Measurements from ENCODE around the gene ZKSCAN4. TPM values are rescaled to one million over a fixed set of nuclear protein-coding genes. Genes with fewer than 3 reads are reported as not detected.

Gene ZKSCAN4
- total and polyA plus RNA-seq, 2 of the 8 experiments (the other 6 are each of a cell fraction or from before 2014, with no cell fraction given) = 2.2 to 6.6 TPM

- TF ChIP-seq HDAC6 (IDR thresholded peaks at IDR 0.05; ENCODE audit: low read depth, low read length) (no peak), GABPA (IDR thresholded peaks at IDR 0.05; ENCODE audit: borderline replicate concordance, insufficient read depth, low read length) (peak; percentile 97), POU5F1 (IDR thresholded peaks at IDR 0.05; ENCODE audit: low read depth, low read length) (no peak), RAD21 (IDR thresholded peaks at IDR 0.05 in 1 of 2, conservative IDR thresholded peaks at IDR 0.05 in 1 of 2; ENCODE audit: low read depth in 2 of 2, low read length in 2 of 2) (no peak), SAP30 (IDR thresholded peaks at IDR 0.05; ENCODE audit: insufficient read depth, insufficient replicate concordance, low read length) (peak; percentile 93), SIN3A (conservative IDR thresholded peaks at IDR 0.05 in 1 of 2, IDR thresholded peaks at IDR 0.05 in 1 of 2; ENCODE audit: low read depth in 1 of 2, low read length in 2 of 2) (peak; percentile 70 to 90; a peak in 2 of 4 replicates), BACH1 (IDR thresholded peaks at IDR 0.05; ENCODE audit: low read length) (no peak), EZH2 (IDR thresholded peaks at IDR 0.05; ENCODE audit: low read depth, low read length, severe bottlenecking) (no peak), CTBP2 (IDR thresholded peaks at IDR 0.05; ENCODE audit: borderline replicate concordance, insufficient read depth, insufficient read length, low read length) (no peak), CEBPB (IDR thresholded peaks at IDR 0.05; ENCODE audit: low read depth, low read length) (no peak), NANOG (IDR thresholded peaks at IDR 0.05; ENCODE audit: insufficient read depth, low read depth, low read length, poor library complexity, severe bottlenecking) (no peak), RNF2 (IDR thresholded peaks at IDR 0.05; ENCODE audit: borderline replicate concordance, low read depth, low read length, missing control alignments, poor library complexity, severe bottlenecking) (no peak), SIRT6 (IDR thresholded peaks at IDR 0.05; ENCODE audit: low read length) (no peak), USF2 (IDR thresholded peaks at IDR 0.05; ENCODE audit: low read length) (no peak), RFX5 (IDR thresholded peaks at IDR 0.05; ENCODE audit: borderline replicate concordance, low read depth, low read length) (no peak), POLR2A (IDR thresholded peaks at IDR 0.05; ENCODE audit: control extremely low read depth in 1 of 2, low read depth in 2 of 2, low read length in 2 of 2) (no peak), SP1 (IDR thresholded peaks at IDR 0.05; ENCODE audit: low read depth, low read length) (0 out of 2 replicates have a peak, but pooled peaks have one; percentile 46)
- TF ChIP-seq, protein P1, sequence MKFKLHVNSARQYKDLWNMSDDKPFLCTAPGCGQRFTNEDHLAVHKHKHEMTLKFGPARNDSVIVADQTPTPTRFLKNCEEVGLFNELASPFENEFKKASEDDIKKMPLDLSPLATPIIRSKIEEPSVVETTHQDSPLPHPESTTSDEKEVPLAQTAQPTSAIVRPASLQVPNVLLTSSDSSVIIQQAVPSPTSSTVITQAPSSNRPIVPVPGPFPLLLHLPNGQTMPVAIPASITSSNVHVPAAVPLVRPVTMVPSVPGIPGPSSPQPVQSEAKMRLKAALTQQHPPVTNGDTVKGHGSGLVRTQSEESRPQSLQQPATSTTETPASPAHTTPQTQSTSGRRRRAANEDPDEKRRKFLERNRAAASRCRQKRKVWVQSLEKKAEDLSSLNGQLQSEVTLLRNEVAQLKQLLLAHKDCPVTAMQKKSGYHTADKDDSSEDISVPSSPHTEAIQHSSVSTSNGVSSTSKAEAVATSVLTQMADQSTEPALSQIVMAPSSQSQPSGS (IDR thresholded peaks at IDR 0.05; ENCODE audit: low read length) = no peak
- TF ChIP-seq, protein P2, sequence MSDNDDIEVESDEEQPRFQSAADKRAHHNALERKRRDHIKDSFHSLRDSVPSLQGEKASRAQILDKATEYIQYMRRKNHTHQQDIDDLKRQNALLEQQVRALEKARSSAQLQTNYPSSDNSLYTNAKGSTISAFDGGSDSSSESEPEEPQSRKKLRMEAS (IDR thresholded peaks at IDR 0.05) = no peak
Observed at GRCh38 chr6:28252009-28252975, at the start of gene ZKSCAN4 (continued).
